UCSD-AML1 (cell line): ENCODE results near the gene NMRK1.

Experiments used
- DNase-seq: peaks from one replicate; lab custom pipeline; 2025; ENCODE audit not compliant: unreplicated experiment; lab: John Stamatoyannopoulos, UW

Gene NMRK1

GRCh38 chr9:75063556-75064305, 24.2 kb downstream of the NMRK1 start:
- DNase-seq = no peak

- DNase-seq = no peak
These were observed 26.8 kb downstream of the NMRK1 start for GRCh38 chr9:75061169-75061568.

GRCh38 chr9:75054368-75055001, 33.5 kb downstream of the NMRK1 start:
- no peak for DNase-seq

- DNase-seq = no peak
These were observed 34.1 kb downstream of the NMRK1 start for GRCh38 chr9:75053869-75054268.

- DNase-seq = no peak
These were observed 36.7 kb downstream of the NMRK1 start for GRCh38 chr9:75051285-75051684.

GRCh38 chr9:75047506-75047905, 40.4 kb downstream of the NMRK1 start:
- no peak for DNase-seq

GRCh38 chr9:75046725-75047345, 41.1 kb downstream of the NMRK1 start:
- no peak for DNase-seq

- DNase-seq = no peak
These were observed 46.9 kb downstream of the NMRK1 start for GRCh38 chr9:75041041-75041440.

GRCh38 chr9:75039801-75040200, 48.2 kb downstream of the NMRK1 start:
- peak; percentile 12 for DNase-seq

GRCh38 chr9:75039009-75039408, 48.9 kb downstream of the NMRK1 start:
- no peak for DNase-seq

- DNase-seq = no peak
These were observed 51.2 kb downstream of the NMRK1 start for GRCh38 chr9:75036793-75037192.

- DNase-seq = no peak
These were observed 54.0 kb downstream of the NMRK1 start for GRCh38 chr9:75033791-75034473.

GRCh38 chr9:75027187-75028107, 60.5 kb downstream of the NMRK1 start:
- DNase-seq = peak; percentile 87

- no peak for DNase-seq
These were observed 64.1 kb downstream of the NMRK1 start for GRCh38 chr9:75023846-75024245.

GRCh38 chr9:75019654-75020053, 68.3 kb downstream of the NMRK1 start:
- DNase-seq = no peak

- no peak for DNase-seq
These were observed 68.9 kb downstream of the NMRK1 start for GRCh38 chr9:75019022-75019421.

GRCh38 chr9:75017378-75017777, 70.6 kb downstream of the NMRK1 start:
- no peak for DNase-seq

GRCh38 chr9:75013735-75014134, 74.2 kb downstream of the NMRK1 start:
- DNase-seq = no peak
